GM12878 (cell line): Measurements from ENCODE around the gene ZNF426. TPM values are rescaled to one million over a fixed set of nuclear protein-coding genes. Genes with fewer than 3 reads are reported as not detected.

Experiments used
- ATAC-seq: fragments of 200-7000 bp; cut with Tn5 transposase; 3 replicates; pipeline ENCODE4 v1.9.1; 2020; ENCODE audit warnings: mild to moderate bottlenecking, moderate library complexity
- BruUV-seq: library from RNA; stranded (reverse); fragments of 400-500 nt; replicated peaks from 2 replicates; lab custom pipeline; 2021; lab: Mats Ljungman, UMichigan
- CTCF ChIA-PET: fragments of 300-600 bp; sonication (Branson Sonifier 250); formaldehyde crosslinking; extraction: SDS; loops from one replicate; lab custom pipeline; 2021; ENCODE audit warnings: inconsistent platforms; lab: Yijun Ruan, JAX
- POLR2A ChIA-PET: fragments of 350-600 bp; formaldehyde crosslinking; extraction: SDS; loops from one replicate; lab custom pipeline; 2021; ENCODE audit warnings: inconsistent platforms; lab: Charles Lee
- RAD21 ChIA-PET: fragments of 300-600 bp; sonication (Branson Sonifier 250); formaldehyde crosslinking; loops from one replicate; lab custom pipeline; 2023; ENCODE audit warnings: antibody characterized with exemption; ENCODE audit not compliant: unreplicated experiment; lab: Charles Lee
- SMC1A ChIA-PET: fragments of 300-600 bp; sonication (Branson Sonifier 250); formaldehyde crosslinking; loops from one replicate; lab custom pipeline; 2023; ENCODE audit not compliant: unreplicated experiment, uncharacterized antibody; lab: Charles Lee
- DNase-seq: peaks from one replicate; pipeline ENCODE4 v3.0.0-alpha.2; 2011; ENCODE audit warnings: low read depth, low spot score
- FAIRE-seq: peaks from 3 replicates; lab custom pipeline; 2011; peaks lifted over from hg19 to GRCh38; lab: Jason Lieb, UNC
- H2AFZ ChIP-seq: 2 replicates; pipeline ENCODE4 v1.6.0; 2011; ENCODE audit warnings: low read depth, low read length, control low read depth; ENCODE audit not compliant: control insufficient read depth
- H3K27ac ChIP-seq: 2 replicates; pipeline ENCODE4 v1.5.1; 2011; ENCODE audit warnings: control low read depth; ENCODE audit not compliant: control insufficient read depth, insufficient read depth
- H3K27me3 ChIP-seq, 2 experiments: replicated peaks in 1 of 2; 2 replicates each; pipeline versions ENCODE4 v1.6.0 to v1.6.1; 2011; ENCODE audit warnings: low read length in 1 of 2; ENCODE audit not compliant: control insufficient read depth in 2 of 2, insufficient read depth in 2 of 2
- H3K36me3 ChIP-seq, 2 experiments: 2 replicates each; pipeline ENCODE4 v1.5.1; 2011; ENCODE audit warnings: low read length in 1 of 2; ENCODE audit not compliant: control insufficient read depth in 2 of 2, insufficient read depth in 2 of 2
- H3K4me1 ChIP-seq: 2 replicates; pipeline ENCODE4 v1.6.1; 2011; ENCODE audit warnings: mild to moderate bottlenecking, low read length, moderate library complexity, mixed read lengths; ENCODE audit not compliant: control insufficient read depth, insufficient read depth
- H3K4me2 ChIP-seq: 2 replicates; pipeline ENCODE4 v1.6.0; 2011; ENCODE audit warnings: control low read depth; ENCODE audit not compliant: control insufficient read depth, insufficient read depth
- H3K4me3 ChIP-seq: fragments of 200-600 bp; sonication (generic); 2 replicates; pipeline ENCODE4 v1.5.1; 2016
- H3K79me2 ChIP-seq: 2 replicates; pipeline ENCODE4 v1.6.0; 2011; ENCODE audit warnings: low read length; ENCODE audit not compliant: control insufficient read depth, insufficient read depth
- H3K9ac ChIP-seq: 2 replicates; pipeline ENCODE4 v1.8.0; 2011; ENCODE audit warnings: low read length, control low read depth, mixed read lengths; ENCODE audit not compliant: control insufficient read depth, insufficient read depth
- H3K9me3 ChIP-seq: replicated peaks from 3 replicates; pipeline ENCODE4 v1.5.1; 2011; ENCODE audit warnings: mild to moderate bottlenecking, low read length; ENCODE audit not compliant: control insufficient read depth, insufficient read depth
- H4K20me1 ChIP-seq: 2 replicates; pipeline ENCODE4 v1.6.0; 2011; ENCODE audit not compliant: control insufficient read depth, insufficient read depth
- CBX5 ChIP-seq: sonication (generic); IDR thresholded peaks from 2 replicates; pipeline ENCODE4 v1.6.1; 2016; ENCODE audit warnings: low read depth, moderate library complexity, mild to moderate bottlenecking, inconsistent platforms
- EGR1 ChIP-seq, 2 experiments: IDR thresholded peaks; 1 replicate in 1 of 2; 2 replicates in 1 of 2; pipeline ENCODE4 v1.6.1; 2011 to 2012; ENCODE audit warnings: low read depth in 2 of 2, low read length in 2 of 2, borderline replicate concordance in 1 of 2, mild to moderate bottlenecking in 1 of 2, moderate library complexity in 1 of 2
- KLF5 ChIP-seq: fragments of 450-650 bp; IDR thresholded peaks from 2 replicates; pipeline ENCODE4 v1.6.1; 2014; ENCODE audit warnings: mild to moderate bottlenecking; ENCODE audit not compliant: partially characterized antibody
- USF1 ChIP-seq: IDR thresholded peaks from 2 replicates; pipeline ENCODE4 v1.6.1; 2011; ENCODE audit warnings: borderline replicate concordance, low read depth, mild to moderate bottlenecking, moderate library complexity, mixed read lengths, low read length; ENCODE audit not compliant: insufficient read depth; ENCODE audit errors: extremely low read length
- ZNF274 ChIP-seq: IDR thresholded peaks from one replicate; pipeline ENCODE4 v1.8.0; 2011; ENCODE audit not compliant: insufficient read length, insufficient read depth
- ZZZ3 ChIP-seq: IDR thresholded peaks from 2 replicates; pipeline ENCODE4 v1.6.1; 2011; ENCODE audit warnings: low read depth; ENCODE audit not compliant: control insufficient read depth, insufficient read length
- WGBS: methylation state at CpG from one replicate; pipeline ENCODE4 v1.1.6; 2016; ENCODE audit warnings: low lambda C conversion rate; ENCODE audit not compliant: insufficient replicate concordance, insufficient coverage; ENCODE audit errors: missing lambda C conversion rate; 5-methylcytosine and 5-hydroxymethylcytosine counted together
- in situ Hi-C: fragments of 300-500 bp; cut with MboI; formaldehyde crosslinking; loops from 9 replicates; pipeline ENCODE4 v1.14.3; 2018; ENCODE audit warnings: mixed read lengths
- intact Hi-C: fragments of 100-400 bp; cut with micrococcal nuclease; formaldehyde crosslinking; loops from one replicate; pipeline ENCODE4 v1.14.2; 2022; ENCODE audit not compliant: unreplicated experiment
- polyA plus RNA-seq, 11 experiments: library from polyadenylated mRNA; depleted of rRNA in 4 of 11; unstranded in 6 of 11; stranded (reverse) in 5 of 11; fragments of >200 nt; fragmentation: Nextera tagmentation in 4 of 11; fragmentation: Illumina TruSeq in 1 of 11; extraction: Ambion mirVana in 4 of 11; extraction: Trizol in 1 of 11; gene quantifications; 1 replicate in 1 of 11; 2 replicates in 10 of 11; pipeline versions ENCODE4 v1.2.1 to v1.2.3, GENCODE V29; 2011 to 2016; ENCODE audit warnings: inconsistent platforms in 2 of 11, missing spikeins in 2 of 11, low read depth in 1 of 11
- total RNA-seq, 4 experiments: library from RNA; depleted of rRNA in 3 of 4; stranded (reverse); fragments of >200 nt in 3 of 4; fragmentation: Illumina TruSeq in 1 of 4; extraction: Trizol in 1 of 4; gene quantifications; 2 replicates each; pipeline versions ENCODE4 v1.2.1 to v1.2.3, GENCODE V29; 2013 to 2021

The ZNF426 gene
- total and polyA plus RNA-seq, 10 of the 15 experiments (the other 5 are each of a cell fraction or from before 2014, with no cell fraction given) = 3.0 to 11.3 (median 6.8) TPM

GRCh38 chr19:9528757-9529336 lies 9.6 kb downstream of the ZNF426 start:
- peaks cover 50% of the 10 kb centered on the region for H3K9me3 ChIP-seq
- H3K9ac ChIP-seq = no peak overlapping the region
- no peak overlapping the region for H3K4me3 ChIP-seq
- H3K27me3 ChIP-seq = no peaks in the 10 kb centered on the region
- FAIRE-seq (no peak), ATAC-seq (no peak)
- no peaks in the 10 kb centered on the region for H3K79me2 ChIP-seq
- BruUV-seq = TSS peak; percentile 41
- H3K4me1 ChIP-seq = no peaks in the 10 kb centered on the region
- intact Hi-C loops (no loop called here), in situ Hi-C loops (no loop called here)
- WGBS = 96% methylated on average over 5 of the region's 5 CpGs
- SMC1A ChIA-PET = no interaction called here
- H3K27ac ChIP-seq = no peak overlapping the region
- H3K4me2 ChIP-seq = no peak overlapping the region
- TF ChIP-seq ZNF274 = peak; percentile 49
- TF ChIP-seq ZZZ3 = no peak
- no peak for TF ChIP-seq USF1
- TF ChIP-seq KLF5 = peak; percentile 89
- peak; percentile 95; the same call in 1 of the 2 replicates for TF ChIP-seq CBX5
- TF ChIP-seq EGR1 (IDR thresholded peaks at IDR 0.05; ENCODE audit: borderline replicate concordance in 1 of 2, low read depth in 2 of 2, low read length in 2 of 2) = no peak
- TF ChIP-seq, all 136 proteins: peak for 3
- Histone ChIP-seq H3K36me3 (peaks cover 5 to 29% of the 10 kb centered on the region in 2 experiments), H4K20me1 (no peaks in the 10 kb centered on the region), H2AFZ (no peak overlapping the region)
- DNase-seq = no peak
- POLR2A ChIA-PET = no interaction called here
- RAD21 ChIA-PET = no interaction called here
- CTCF ChIA-PET = no interaction called here
